OCI-LY7 (cell line): ENCODE measurements around the gene NNT. TPM values are rescaled to one million over a fixed set of nuclear protein-coding genes. Genes with fewer than 3 reads are reported as not detected.
A peak's percentile ranks its signal among the peaks of the same experiment; 100 is the strongest.

Experiments
- BruUV-seq: library from RNA; stranded (reverse); fragments of 400-500 nt; replicated peaks from 2 replicates; lab custom pipeline; 2021; lab: Mats Ljungman, UMichigan
- CTCF ChIA-PET: fragments of 300-600 bp; sonication (Branson Sonifier 250); formaldehyde crosslinking; loops from one replicate; lab custom pipeline; 2022; ENCODE audit warnings: antibody characterized with exemption; ENCODE audit not compliant: unreplicated experiment; lab: Charles Lee
- POLR2A ChIA-PET: fragments of 300-600 bp; sonication (Branson Sonifier 250); formaldehyde crosslinking; loops from one replicate; lab custom pipeline; 2022; ENCODE audit warnings: antibody characterized with exemption; lab: Charles Lee
- DNase-seq: peaks from one replicate; pipeline ENCODE4 v3.0.0-alpha.2; 2015; ENCODE audit warnings: low spot score
- H2AFZ ChIP-seq: fragments of 200-600 bp; sonication (generic), shearing (Covaris generic); 2 replicates; pipeline ENCODE4 v1.6.1; 2014; ENCODE audit warnings: mild to moderate bottlenecking, antibody characterized with exemption, low read length, moderate library complexity
- H3K27ac ChIP-seq: fragments of 200-600 bp; sonication (generic); 2 replicates; pipeline ENCODE4 v1.5.1; 2014; ENCODE audit warnings: mixed run types, low read depth, mild to moderate bottlenecking, moderate library complexity, low read length, inconsistent platforms; ENCODE audit not compliant: poor library complexity, severe bottlenecking
- H3K36me3 ChIP-seq: fragments of 200-600 bp; sonication (generic); 2 replicates; pipeline ENCODE4 v1.6.1; 2014; ENCODE audit warnings: mild to moderate bottlenecking, antibody characterized with exemption, low read length, moderate library complexity, mixed read lengths; ENCODE audit not compliant: insufficient read depth
- H3K4me1 ChIP-seq: fragments of 200-600 bp; sonication (generic); 2 replicates; pipeline ENCODE4 v1.5.1; 2014; ENCODE audit warnings: mild to moderate bottlenecking, low read length; ENCODE audit not compliant: insufficient read depth, poor library complexity, severe bottlenecking
- H3K4me2 ChIP-seq: fragments of 200-600 bp; sonication (generic); 2 replicates; pipeline ENCODE4 v1.6.1; 2014; ENCODE audit warnings: mild to moderate bottlenecking, low read length
- H3K4me3 ChIP-seq: fragments of 200-600 bp; sonication (generic); 2 replicates; pipeline ENCODE4 v1.5.1; 2014; ENCODE audit warnings: mild to moderate bottlenecking, low read depth, low read length; ENCODE audit not compliant: poor library complexity, severe bottlenecking
- H3K79me2 ChIP-seq: fragments of 200-600 bp; sonication (generic); 2 replicates; pipeline ENCODE4 v1.6.1; 2016; ENCODE audit warnings: low read depth, mild to moderate bottlenecking, low read length, moderate library complexity, mixed read lengths; ENCODE audit not compliant: insufficient read depth
- H3K9me2 ChIP-seq: fragments of 200-600 bp; sonication (generic); 2 replicates; pipeline ENCODE4 v1.6.1; 2016; ENCODE audit warnings: mild to moderate bottlenecking, low read length, mixed read lengths; ENCODE audit not compliant: insufficient read depth
- H3K9me3 ChIP-seq: fragments of 200-600 bp; sonication (generic); 2 replicates; pipeline ENCODE4 v1.6.1; 2014; ENCODE audit warnings: mild to moderate bottlenecking, mixed run types, low read length, mixed read lengths
- H4K20me1 ChIP-seq: fragments of 200-600 bp; sonication (generic); 2 replicates; pipeline ENCODE4 v1.6.1; 2014; ENCODE audit warnings: mild to moderate bottlenecking, antibody characterized with exemption, low read length, moderate library complexity, mixed read lengths; ENCODE audit not compliant: insufficient read depth
- EZH2phosphoT487 ChIP-seq: fragments of 200-600 bp; sonication (generic); IDR thresholded peaks from 2 replicates; pipeline ENCODE4 v1.6.1; 2018; ENCODE audit warnings: low read depth, borderline replicate concordance, mild to moderate bottlenecking, mixed run types, antibody characterized with exemption, low read length, moderate library complexity, mixed read lengths
- intact Hi-C: fragments of 100-400 bp; cut with micrococcal nuclease; formaldehyde crosslinking; loops from one replicate; pipeline ENCODE4 v1.10.0; 2022; ENCODE audit not compliant: unreplicated experiment
- total RNA-seq, 2 experiments: library from RNA; depleted of rRNA in 1 of 2; stranded (reverse); fragments of >200 nt in 1 of 2; shearing (Covaris generic) in 1 of 2; gene quantifications; 2 replicates each; pipeline ENCODE4 v1.2.3, GENCODE V29; 2014 to 2022
- TF ChIP-seq, protein P1 (sequence below): fragments of 200-600 bp; sonication (generic); conservative IDR thresholded peaks from 2 replicates; pipeline ENCODE4 v1.5.1; 2014; ENCODE audit warnings: mild to moderate bottlenecking, antibody characterized with exemption, low read length, moderate library complexity, mixed read lengths

The NNT gene
- total RNA-seq, 2 experiments from 2014 or later, result 33.6 to 98.3 TPM

DNA sequence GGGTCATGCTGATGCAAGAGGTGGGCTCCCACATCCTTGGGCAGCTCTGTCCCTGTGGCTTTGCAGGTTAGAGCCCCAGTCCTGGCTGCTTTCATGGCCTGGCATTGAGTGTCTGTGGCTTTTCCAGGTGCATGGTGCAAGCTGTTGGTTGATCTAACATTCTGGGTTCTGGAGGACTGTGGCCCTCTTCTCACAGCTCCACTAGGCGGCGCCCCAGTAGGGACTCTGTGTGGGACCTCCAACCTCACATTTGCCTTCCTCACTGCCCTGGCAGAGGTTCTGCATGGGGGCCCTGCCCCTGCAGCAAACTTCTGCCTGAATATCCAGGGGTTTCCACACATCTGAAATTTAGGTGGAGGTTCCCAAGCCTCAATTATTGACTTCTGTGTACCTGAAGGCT, 150.1 kb downstream of the NNT start:
- no peak overlapping the region for H3K27ac ChIP-seq
- no peak overlapping the region for H2AFZ ChIP-seq
- no peaks in the 10 kb centered on the region for H3K9me3 ChIP-seq
- CTCF ChIA-PET, result no interaction called here
- no peak for DNase-seq
- no peaks in the 10 kb centered on the region for H4K20me1 ChIP-seq
- BruUV-seq, result no TSS peak
- no peaks in the 10 kb centered on the region for H3K36me3 ChIP-seq
- no peaks in the 10 kb centered on the region for H3K4me1 ChIP-seq
- no peak overlapping the region for H3K4me2 ChIP-seq
- H3K9me2 ChIP-seq, result no peaks in the 10 kb centered on the region
- H3K4me3 ChIP-seq, result no peak overlapping the region
- no peaks in the 10 kb centered on the region for H3K79me2 ChIP-seq
- POLR2A ChIA-PET, result no interaction called here
- intact Hi-C loops, result no loop called here
- TF ChIP-seq EZH2phosphoT487, result no peak
- TF ChIP-seq, protein P1, sequence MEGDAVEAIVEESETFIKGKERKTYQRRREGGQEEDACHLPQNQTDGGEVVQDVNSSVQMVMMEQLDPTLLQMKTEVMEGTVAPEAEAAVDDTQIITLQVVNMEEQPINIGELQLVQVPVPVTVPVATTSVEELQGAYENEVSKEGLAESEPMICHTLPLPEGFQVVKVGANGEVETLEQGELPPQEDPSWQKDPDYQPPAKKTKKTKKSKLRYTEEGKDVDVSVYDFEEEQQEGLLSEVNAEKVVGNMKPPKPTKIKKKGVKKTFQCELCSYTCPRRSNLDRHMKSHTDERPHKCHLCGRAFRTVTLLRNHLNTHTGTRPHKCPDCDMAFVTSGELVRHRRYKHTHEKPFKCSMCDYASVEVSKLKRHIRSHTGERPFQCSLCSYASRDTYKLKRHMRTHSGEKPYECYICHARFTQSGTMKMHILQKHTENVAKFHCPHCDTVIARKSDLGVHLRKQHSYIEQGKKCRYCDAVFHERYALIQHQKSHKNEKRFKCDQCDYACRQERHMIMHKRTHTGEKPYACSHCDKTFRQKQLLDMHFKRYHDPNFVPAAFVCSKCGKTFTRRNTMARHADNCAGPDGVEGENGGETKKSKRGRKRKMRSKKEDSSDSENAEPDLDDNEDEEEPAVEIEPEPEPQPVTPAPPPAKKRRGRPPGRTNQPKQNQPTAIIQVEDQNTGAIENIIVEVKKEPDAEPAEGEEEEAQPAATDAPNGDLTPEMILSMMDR, result peak; percentile 50

Other genes starting within 250 kb of the NNT start
- not detected in 2 replicates for gene CCL28, start 190.8 kb upstream of the NNT start, total RNA-seq (2014; rRNA removed; shearing (Covaris generic))
- gene CCL28, start 190.8 kb upstream of the NNT start, total RNA-seq (2022), result not detected in 2 replicates
- gene TMEM267, start 119.3 kb upstream of the NNT start, total RNA-seq (2014; rRNA removed; shearing (Covaris generic)), result 13.9 and 17.6 TPM in 2 replicates
- gene TMEM267, start 119.3 kb upstream of the NNT start, total RNA-seq (2022), result 17.8 and 22.0 TPM in 2 replicates
- 25.5 and 33.9 TPM in 2 replicates for gene C5orf34, start 88.0 kb upstream of the NNT start, total RNA-seq (2014; rRNA removed; shearing (Covaris generic))
- 28.7 and 30.9 TPM in 2 replicates for gene C5orf34, start 88.0 kb upstream of the NNT start, total RNA-seq (2022)
- 52.8 and 69.2 TPM in 2 replicates for gene PAIP1, start 46.1 kb upstream of the NNT start, total RNA-seq (2014; rRNA removed; shearing (Covaris generic))
- 44.2 and 48.0 TPM in 2 replicates for gene PAIP1, start 46.1 kb upstream of the NNT start, total RNA-seq (2022)